Lung (tissue), 12 donors: Measurements from ENCODE around the gene APOBEC3C. TPM values are rescaled to one million over a fixed set of nuclear protein-coding genes. Genes with fewer than 3 reads are reported as not detected.
"Not testable (repeated sequence)": the region's sequence is repeated elsewhere in the genome, so short reads cannot be mapped to it uniquely, and the experiment has no call there.

Experiments
- ATAC-seq: fragments of 200-7000 bp; cut with Tn5 transposase; one replicate; pipeline ENCODE4 v1.9.1; 2020; ENCODE audit warnings: moderate number of reproducible peaks; ENCODE audit not compliant: insufficient read depth, low FRiP score
- DNase-seq, 3 donors: peaks; one replicate each; pipeline ENCODE4 v3.0.0-alpha.2; 2013 to 2017
- H3K27ac ChIP-seq, 2 donors: one replicate each; pipeline ENCODE4 v1.5.1; 2013; ENCODE audit warnings: mild to moderate bottlenecking in 2 of 2, moderate library complexity in 2 of 2, control low read depth in 1 of 2, inconsistent platforms in 1 of 2, low read depth in 1 of 2, low read length in 1 of 2
- H3K27me3 ChIP-seq, 3 donors: one replicate each; pipeline ENCODE4 v1.5.1; 2013; ENCODE audit warnings: low read length in 2 of 3; ENCODE audit not compliant: control insufficient read depth in 3 of 3, insufficient read depth in 3 of 3
- H3K36me3 ChIP-seq, 4 donors: one replicate each; pipeline ENCODE4 v1.5.1; 2013; ENCODE audit warnings: low read length in 4 of 4, mild to moderate bottlenecking in 1 of 4, moderate library complexity in 1 of 4; ENCODE audit not compliant: control insufficient read depth in 4 of 4, insufficient read depth in 4 of 4
- H3K4me1 ChIP-seq, 5 donors: one replicate each; pipeline ENCODE4 v1.5.1; 2013; ENCODE audit warnings: low read length in 5 of 5, mild to moderate bottlenecking in 2 of 5, moderate library complexity in 1 of 5; ENCODE audit not compliant: control insufficient read depth in 5 of 5, insufficient read depth in 5 of 5
- H3K4me3 ChIP-seq: one replicate; pipeline ENCODE4 v1.5.1; 2013; ENCODE audit warnings: mild to moderate bottlenecking, control low read depth, moderate library complexity
- H3K9ac ChIP-seq, 2 donors: one replicate each; pipeline ENCODE4 v1.5.1; 2013; ENCODE audit warnings: low read length in 2 of 2, control low read depth in 1 of 2; ENCODE audit not compliant: insufficient read depth in 1 of 2
- H3K9me3 ChIP-seq, 4 donors: one replicate each; pipeline ENCODE4 v1.5.1; 2013; ENCODE audit warnings: low read length in 3 of 4, mild to moderate bottlenecking in 1 of 4, moderate library complexity in 1 of 4; ENCODE audit not compliant: control insufficient read depth in 4 of 4, insufficient read depth in 3 of 4
- CTCF ChIP-seq: IDR thresholded peaks from 2 replicates; pipeline ENCODE4 v1.5.1; 2012; ENCODE audit warnings: mild to moderate bottlenecking; ENCODE audit errors: control extremely low read depth, extremely low read depth
- WGBS, 2 donors: extraction: QIAGEN DNeasy Blood & Tissue Kit; methylation state at CpG; one replicate each; pipeline ENCODE4 v1.1.7; 2013; 5-methylcytosine and 5-hydroxymethylcytosine counted together
- polyA plus RNA-seq, 2 donors: library from polyadenylated mRNA; stranded (reverse); fragments of 200-250 nt; gene quantifications; one replicate each; pipeline ENCODE4 v1.2.1, GENCODE V29; 2013
- total RNA-seq, 2 donors: library from RNA; depleted of rRNA in 1 of 2; stranded (reverse); fragments of >200 nt in 1 of 2; gene quantifications; one replicate each; pipeline ENCODE4 v1.2.1, GENCODE V29; 2014 to 2021
- donor health status: control.
- donor health status: control.
- donor health status: Bipolar disorder and iron deficiency.
- donor health status: healthy.
- donor health status: DM: yes; HTN: yes; CAD: no.

The APOBEC3C gene
- total and polyA plus RNA-seq, 4 donors: 11.1 to 21.7 (median 13.6) TPM

GRCh38 chr22:38996105-38996504 lies 18.0 kb upstream of the APOBEC3C start:
- Histone ChIP-seq H3K9me3 (no peaks in the 10 kb centered on the region), H3K4me3 (no peak overlapping the region), H3K9ac (no peak overlapping the region), H3K36me3 (no peaks in the 10 kb centered on the region), H3K27me3 (no peaks in the 10 kb centered on the region), H3K4me1 (no peaks in the 10 kb centered on the region), H3K27ac (no peak overlapping the region)
- DNase-seq (no peak), ATAC-seq (no peak)
- WGBS, 2 donors: 64 to 67% methylated on average over 6 of the region's 6 CpGs
- no peak for TF ChIP-seq CTCF

- WGBS, 2 donors: 88 to 94% methylated on average over 3 of the region's 3 CpGs
- TF ChIP-seq CTCF: no peak
- no peak for ATAC-seq
These were observed 16.5 kb upstream of the APOBEC3C start for GRCh38 chr22:38997518-38997917.

GRCh38 chr22:39003165-39003638 lies 10.9 kb upstream of the APOBEC3C start:
- no peak overlapping the region for H3K9ac ChIP-seq
- ATAC-seq: peak; percentile 89
- no peaks in the 10 kb centered on the region for H3K36me3 ChIP-seq
- H3K9me3 ChIP-seq: no peaks in the 10 kb centered on the region
- H3K4me3 ChIP-seq: no peak overlapping the region
- DNase-seq: peak; percentile 87 to 93 (median 91)
- no peaks in the 10 kb centered on the region for H3K27me3 ChIP-seq
- H3K27ac ChIP-seq: no peak overlapping the region
- 15 to 20% methylated on average over 7 of the region's 7 CpGs for WGBS, 2 donors
- peak; percentile 64 for TF ChIP-seq CTCF
- peaks cover 0 to 10% (median 0%) of the 10 kb centered on the region in 5 donors for H3K4me1 ChIP-seq

More at GRCh38 chr22:38997518-38997917, 16.5 kb upstream of the APOBEC3C start:
- Histone ChIP-seq H3K36me3 (no peaks in the 10 kb centered on the region), H3K27ac (no peak overlapping the region), H3K4me3 (no peak overlapping the region), H3K4me1 (no peaks in the 10 kb centered on the region), H3K9ac (no peak overlapping the region), H3K27me3 (no peaks in the 10 kb centered on the region), H3K9me3 (no peaks in the 10 kb centered on the region)
- DNase-seq: no peak

GRCh38 chr22:39007177-39007576 lies 6.9 kb upstream of the APOBEC3C start:
- Histone ChIP-seq H3K27me3 (no peaks in the 10 kb centered on the region), H3K4me1 (peaks cover 0 to 10% (median 0%) of the 10 kb centered on the region in 5 donors), H3K27ac (no peak overlapping the region), H3K4me3 (no peak overlapping the region), H3K36me3 (no peaks in the 10 kb centered on the region), H3K9me3 (no peaks in the 10 kb centered on the region), H3K9ac (no peak overlapping the region)
- DNase-seq (no peak), ATAC-seq (no peak)
- no peak for TF ChIP-seq CTCF
- 97 to 98% methylated on average over 5 of the region's 5 CpGs for WGBS, 2 donors

- ATAC-seq, DNase-seq, H3K4me1 ChIP-seq, H3K36me3 ChIP-seq, H3K9me3 ChIP-seq, H3K27ac ChIP-seq, H3K4me3 ChIP-seq, H3K27me3 ChIP-seq, H3K9ac ChIP-seq: not testable (repeated sequence)
- WGBS, 2 donors: 77 to 84% methylated on average over 8 of the region's 8 CpGs
These were observed 5.7 kb upstream of the APOBEC3C start for GRCh38 chr22:39008271-39008850.
